GM18909 (cell line): ENCODE data around the gene LAMTOR5.

Source experiments
- ATAC-seq: cut with Tn5 transposase; IDR thresholded peaks from one replicate; pipeline ENCODE4 v1.9.1; 2021; ENCODE audit warnings: mild to moderate bottlenecking; ENCODE audit not compliant: unreplicated experiment, poor library complexity

LAMTOR5 gene

DNA sequence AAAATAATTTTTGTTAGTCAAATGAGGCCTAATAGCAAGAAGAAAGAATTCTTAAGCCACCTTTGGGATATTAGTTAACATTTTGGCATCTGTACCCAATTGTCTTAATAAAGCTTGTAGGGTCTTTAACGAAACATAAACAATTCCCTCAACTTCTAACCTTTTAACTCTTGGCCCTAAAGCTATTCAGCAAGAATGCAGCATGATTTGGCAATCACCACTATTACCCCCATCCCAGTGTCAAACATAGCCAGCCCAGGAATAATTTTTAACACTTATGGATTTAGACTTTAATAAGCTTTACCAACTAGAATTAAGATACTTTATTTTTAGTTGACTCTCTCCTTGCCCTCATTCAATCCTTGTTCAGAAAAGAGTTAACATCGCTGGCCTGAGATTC, 14.2 kb downstream of the LAMTOR5 start:
- no peak for ATAC-seq

DNA sequence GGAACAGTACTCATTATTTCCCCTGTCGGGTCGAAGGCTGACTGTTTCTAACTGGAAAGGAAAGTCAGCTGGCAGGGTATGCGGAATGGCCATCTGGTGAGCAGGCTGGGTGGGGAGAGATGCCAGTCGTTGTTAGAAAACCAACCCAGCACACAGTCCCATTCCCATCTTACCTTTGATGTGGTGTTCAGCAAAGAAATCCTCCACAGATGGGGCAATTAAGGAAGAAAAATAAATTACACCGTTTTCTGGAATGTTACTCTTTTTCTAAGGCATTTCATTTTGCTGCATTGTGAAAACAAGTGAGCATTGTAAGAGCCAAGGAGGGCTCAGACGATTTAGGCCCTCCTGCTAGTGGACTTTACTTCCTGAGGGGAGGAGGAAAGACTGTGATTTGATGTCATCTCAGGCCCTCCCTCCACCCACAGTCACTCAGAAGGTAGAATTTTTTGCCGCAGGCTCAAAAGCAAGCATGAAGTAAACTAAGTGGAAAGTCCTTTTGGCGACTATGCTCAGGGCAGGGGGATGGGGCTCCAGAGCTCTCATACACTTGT, 16.7 kb downstream of the LAMTOR5 start, which contains the start of gene SLC16A4:
Gene SLC16A4 (minus strand): TSS at position 335 of the 554 bp plus-strand sequence. CDS start 1,703 bp downstream, outside the sequence.
- ATAC-seq = no peak

DNA sequence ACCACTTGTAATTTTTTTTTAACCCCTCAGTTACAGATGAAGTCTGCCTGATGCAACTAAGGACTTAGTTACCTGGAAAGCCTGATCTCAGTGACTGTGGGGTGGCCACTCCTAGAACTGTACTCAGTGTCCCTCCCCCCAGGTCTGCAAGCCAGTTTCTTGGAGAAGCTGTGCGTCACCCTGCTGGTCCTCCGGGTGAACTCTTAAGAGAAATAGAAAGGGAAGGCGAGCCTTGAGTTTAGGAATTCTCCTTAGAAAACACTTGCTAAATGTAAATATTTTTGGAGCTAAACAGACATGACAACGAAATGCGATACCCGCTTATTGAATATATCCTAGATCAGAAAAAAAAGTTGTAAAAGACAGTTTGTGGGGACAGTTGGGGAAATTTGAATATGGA, 17.4 kb downstream of the LAMTOR5 start:
- no peak for ATAC-seq

DNA sequence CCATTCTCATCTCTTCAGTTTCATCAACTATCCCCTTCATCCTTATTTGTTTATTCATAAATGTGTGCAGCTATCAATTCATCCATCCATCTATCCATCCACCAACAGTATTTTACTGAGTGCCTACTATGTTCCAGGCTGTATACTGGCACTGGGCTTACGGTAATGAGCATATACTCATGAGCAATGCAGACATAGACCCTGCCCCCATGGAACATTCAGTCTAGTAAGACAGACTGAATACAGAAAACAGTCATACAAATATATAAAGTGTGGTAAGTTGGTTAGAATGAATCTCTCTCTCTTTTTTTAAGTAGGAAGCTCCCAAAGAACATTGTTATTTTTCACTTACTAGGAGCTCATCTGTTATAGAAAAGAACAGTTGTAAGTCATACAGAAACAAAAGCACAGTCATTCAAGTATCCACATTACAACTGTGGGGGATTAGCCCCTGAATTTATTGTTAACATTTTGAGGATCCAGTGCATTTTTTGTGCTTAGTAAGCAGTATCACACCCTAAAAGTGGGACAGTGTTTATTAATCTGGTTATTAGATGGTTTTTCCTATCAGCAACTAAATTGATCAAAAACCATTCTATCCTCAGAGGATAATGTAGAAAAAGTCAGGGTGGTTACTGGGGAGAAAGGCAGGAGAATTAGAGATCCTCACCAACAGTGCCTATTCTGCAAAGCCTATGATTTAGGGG, 20.3 kb downstream of the LAMTOR5 start:
- ATAC-seq = no peak

DNA sequence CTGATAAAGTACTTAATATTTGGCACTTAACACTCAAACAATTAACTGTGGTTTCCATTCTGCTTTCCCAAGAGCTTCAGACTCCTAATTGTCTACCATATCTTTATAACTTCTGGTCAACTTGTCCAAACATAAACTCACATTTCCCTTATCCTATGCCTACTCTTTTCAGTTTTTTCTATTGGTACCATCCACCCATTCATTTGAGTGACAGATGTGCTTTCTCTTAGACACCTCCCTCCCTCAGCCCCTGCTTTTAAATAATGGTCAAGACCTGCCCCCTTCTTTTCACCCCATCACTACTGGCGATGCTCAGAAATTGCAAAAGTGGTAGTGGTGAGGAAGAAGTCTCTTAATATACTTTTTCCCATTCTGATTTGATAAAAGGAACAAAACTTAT, 22.1 kb downstream of the LAMTOR5 start:
- no peak for ATAC-seq

DNA sequence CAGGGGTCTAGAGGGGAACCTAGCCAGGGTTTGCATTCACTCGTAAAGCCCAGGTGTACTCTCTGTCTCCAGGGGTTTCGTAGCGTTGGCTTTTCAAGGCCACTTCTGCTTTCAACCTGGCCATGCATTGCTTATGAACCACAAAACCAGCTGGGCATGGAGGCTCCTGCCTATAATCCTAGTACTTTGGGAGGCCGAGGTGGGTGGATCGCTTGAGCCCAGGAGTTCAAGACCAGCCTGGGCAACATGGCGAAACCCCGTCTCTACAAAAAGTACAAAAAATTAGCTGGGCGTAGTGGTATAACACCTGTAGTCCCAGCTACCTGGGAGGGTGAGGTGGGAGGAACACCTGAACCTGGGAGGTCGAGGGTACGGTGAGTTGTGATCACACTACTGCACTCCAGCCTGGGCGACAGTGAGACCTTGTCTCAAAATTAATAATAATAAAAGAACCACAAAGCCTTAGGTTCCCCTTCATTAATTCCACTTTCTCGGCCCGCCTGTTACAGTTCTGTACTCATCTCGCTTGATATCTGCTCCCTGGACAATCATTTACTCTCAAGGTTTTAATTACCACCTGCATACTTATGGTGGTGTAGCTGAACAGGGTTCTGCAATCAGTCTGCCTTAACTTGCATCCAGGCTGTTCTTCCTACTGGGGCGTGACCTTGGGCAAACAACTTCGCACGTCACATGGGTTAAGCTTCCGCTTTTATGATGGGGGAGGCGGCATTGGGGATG, 22.7 kb downstream of the LAMTOR5 start:
- peak; percentile 77 for ATAC-seq

DNA sequence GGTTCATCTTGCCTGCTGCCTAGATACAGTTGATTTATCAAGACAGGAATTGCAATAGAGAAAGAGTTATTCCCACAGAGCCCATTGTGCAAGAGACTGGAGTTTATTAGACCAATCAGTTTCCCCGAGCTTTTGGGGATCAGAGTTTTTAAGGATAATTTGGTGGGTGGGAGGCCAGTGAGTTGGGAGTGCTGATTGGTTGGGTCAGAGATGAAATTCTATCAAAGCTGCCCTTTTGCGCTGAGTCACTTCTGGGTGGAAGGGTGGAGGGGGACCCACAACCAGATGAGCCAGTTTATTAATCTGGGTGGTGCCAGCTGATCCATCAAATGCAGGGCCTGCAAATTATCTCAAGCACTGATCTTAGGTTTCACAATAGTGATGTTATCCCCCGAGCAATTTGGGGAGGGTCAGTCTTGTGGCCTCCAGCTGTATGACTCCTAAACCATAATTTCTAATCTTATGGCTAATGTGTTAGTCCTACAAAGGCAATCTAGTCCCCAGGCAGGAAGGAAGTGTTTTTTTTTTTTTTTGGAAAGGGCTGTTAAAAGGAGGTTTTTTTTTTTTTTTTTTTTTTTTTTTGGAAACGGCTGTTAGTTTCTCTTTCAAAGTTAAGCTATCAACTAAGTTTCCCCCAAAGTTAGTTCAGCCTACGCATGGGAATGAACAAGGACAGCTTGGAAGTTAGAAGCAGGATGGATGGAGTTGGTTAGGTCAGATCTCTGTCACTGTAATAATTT, 24.1 kb downstream of the LAMTOR5 start:
- no peak for ATAC-seq

DNA sequence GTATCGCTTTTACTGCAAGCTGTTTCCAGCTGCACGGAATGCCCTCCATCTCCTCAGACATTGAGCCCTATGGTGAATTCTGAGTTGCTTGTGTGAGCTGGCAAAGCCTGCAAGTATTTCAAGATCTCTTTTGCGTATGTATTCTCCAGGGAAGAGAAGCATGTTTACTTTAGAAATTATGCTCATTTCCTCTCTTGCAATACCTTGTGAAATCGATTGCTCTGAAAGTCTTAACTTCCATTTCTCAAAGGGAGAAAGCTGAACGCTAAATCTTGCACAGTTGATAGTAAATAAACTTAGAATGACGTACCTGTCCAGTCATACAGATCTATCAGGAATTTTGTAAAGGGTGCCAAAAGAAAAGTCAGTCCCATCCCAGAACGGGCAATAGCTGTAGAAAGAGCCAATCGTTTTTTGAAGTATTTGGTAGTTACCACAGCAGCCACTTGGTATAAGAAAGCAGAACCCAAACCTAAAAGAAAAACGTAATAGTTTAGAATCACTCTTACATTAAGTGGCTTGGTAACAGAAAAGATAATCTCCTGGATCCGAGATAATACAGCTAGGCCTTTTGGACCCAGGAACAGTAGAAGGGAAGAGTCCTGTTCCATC, 26.7 kb downstream of the LAMTOR5 start:
- no peak for ATAC-seq

DNA sequence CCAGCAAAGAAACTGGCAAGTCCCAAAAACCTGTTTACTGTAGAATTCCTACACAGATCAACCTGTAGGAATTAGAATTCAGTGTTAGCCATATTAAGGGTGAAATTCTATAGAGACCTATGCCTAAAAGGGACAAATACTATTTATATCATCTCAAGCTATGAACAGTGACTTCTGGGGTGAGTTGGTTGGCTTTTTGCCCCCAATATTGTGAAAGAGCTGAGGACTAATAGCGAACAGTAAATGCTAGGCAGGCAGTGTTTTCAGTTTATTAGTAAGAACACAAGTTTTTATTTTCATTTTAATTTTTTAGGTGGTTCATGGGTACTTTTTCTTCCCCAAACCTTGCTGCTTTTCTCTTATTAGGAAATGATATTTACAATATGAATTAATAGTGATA, 32.0 kb downstream of the LAMTOR5 start:
- no peak for ATAC-seq

DNA sequence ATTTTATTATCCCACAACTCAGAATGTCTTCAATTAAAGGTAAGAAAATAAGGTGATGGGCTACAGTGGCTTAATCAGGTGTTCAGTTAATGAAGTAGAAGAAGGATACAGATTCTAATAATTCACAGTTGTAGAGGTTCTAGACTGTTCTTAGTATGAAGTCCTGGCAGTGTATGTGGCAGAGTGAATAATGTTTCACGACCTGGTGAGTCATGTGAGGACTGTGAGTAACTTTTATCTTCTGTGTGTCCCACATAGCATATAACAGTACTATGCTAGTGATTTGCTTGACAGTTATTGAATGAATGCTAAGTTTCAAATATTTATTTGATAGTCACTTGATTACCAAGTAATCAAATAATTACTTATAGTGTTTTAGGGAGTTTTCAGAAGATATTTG, 36.7 kb downstream of the LAMTOR5 start:
- no peak for ATAC-seq

DNA sequence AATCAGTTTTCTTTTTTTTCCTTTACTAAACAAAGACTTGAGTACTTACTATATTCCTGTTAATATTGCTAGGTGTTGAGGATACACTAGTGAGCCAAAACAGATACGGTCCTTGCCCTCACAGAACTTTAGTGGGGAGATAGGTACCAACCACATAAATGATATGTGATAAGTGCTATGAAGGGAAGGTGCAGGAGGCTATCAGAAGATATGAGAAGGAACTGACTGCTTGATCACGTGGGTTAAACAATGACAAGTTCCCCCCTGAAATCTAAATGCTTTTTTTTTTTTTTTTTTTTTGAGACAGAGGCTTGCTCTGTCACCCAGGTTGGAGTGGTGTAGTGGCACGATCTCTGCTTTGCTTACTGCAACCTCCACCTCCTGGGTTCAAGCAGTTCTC, 43.3 kb downstream of the LAMTOR5 start:
- no peak for ATAC-seq

DNA sequence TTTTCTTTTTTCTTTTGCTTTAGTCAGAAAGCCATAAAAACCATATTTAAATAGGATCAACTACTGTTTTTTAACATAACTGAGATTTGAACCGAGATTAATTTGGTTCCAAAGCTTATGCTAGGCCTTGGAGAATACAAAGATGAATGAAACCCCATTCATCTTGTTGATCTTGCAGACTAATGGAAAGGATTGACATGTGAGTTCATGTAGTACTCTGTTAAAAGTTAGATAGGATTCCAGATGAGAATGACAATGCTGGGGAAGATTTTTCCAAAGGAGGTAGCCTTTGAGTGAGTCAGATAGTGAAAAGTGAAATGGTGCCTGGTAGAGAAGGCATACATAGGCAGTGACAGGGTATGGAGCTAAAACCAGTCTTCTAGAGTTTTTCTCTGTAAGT, 45.6 kb downstream of the LAMTOR5 start:
- no peak for ATAC-seq

DNA sequence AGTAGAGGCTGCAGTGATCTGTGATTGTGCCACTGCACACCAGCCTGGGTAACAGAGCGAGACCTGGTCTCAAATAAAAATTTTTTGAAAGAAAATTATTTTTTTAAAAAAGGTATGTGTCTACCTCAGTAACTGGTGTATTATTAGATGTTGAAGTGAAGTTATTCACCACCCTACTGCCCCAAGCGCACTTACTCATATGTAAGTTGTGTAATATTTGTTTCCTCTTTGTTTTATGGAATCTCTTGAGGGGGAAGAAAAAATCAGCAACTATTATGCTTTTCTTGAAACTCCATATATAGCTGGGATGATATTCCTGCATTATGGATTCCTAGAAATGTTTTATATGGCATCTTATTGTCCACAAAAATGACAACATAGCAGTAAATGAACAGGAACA, 47.1 kb downstream of the LAMTOR5 start:
- no peak for ATAC-seq

DNA sequence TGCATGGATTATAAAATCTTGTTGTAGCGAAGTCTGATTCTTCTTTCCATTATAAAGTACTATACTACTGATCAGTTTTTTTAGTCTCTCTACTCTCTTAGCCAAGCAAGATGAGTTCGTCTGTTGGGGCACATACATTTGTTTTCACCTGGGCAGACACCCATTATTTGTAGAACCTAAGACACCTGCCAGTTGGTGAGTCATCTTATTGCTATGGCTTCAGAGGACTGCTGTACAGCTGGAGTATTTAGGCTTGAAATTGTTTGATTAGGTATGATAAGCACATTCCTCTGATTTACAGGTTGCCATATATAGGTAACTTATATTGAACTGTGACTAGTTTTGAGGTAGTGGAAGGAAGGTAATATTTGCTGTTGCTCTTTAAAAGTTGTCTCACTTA, 51.1 kb downstream of the LAMTOR5 start:
- ATAC-seq = no peak

DNA sequence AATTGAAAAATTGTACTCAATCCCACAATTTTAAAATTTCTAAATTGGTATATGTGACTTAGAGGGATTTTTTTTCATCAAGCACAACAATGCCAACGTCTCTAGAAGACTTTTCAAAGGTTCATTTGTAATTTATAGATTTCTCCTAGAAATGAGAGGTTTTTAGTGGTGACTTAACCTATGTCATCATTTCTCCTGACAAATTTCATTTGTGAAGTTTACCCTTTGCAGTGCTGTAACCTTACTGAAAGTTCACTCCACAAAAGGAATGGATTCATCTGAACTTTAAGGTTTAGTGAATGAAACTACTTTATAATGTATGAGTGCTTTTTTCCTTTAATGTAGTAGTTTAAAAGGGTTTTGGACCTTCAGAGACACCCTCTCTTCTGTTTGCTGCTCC, 52.2 kb downstream of the LAMTOR5 start:
- no peak for ATAC-seq
